Adrenal gland (tissue), 12 donors: ENCODE results near the gene TDRD10. TPM values are rescaled to one million over a fixed set of nuclear protein-coding genes. Genes with fewer than 3 reads are reported as not detected.

Experiments
- DNase-seq, 7 donors: peaks; one replicate each; pipeline ENCODE4 v3.0.0-alpha.2; 2019 to 2020
- H3K27ac ChIP-seq, 5 donors: fragments of 200-600 bp; sonication (generic) in 4 of 5; 1 replicate in 3 of 5; 2 replicates in 2 of 5; pipeline versions ENCODE4 v1.5.1 to v1.8.0; 2016 to 2020; ENCODE audit warnings: mild to moderate bottlenecking in 1 of 5
- H3K27me3 ChIP-seq: fragments of 200-600 bp; 2 replicates; pipeline ENCODE4 v1.8.0; 2021
- H3K36me3 ChIP-seq, 2 donors: fragments of 200-600 bp; replicated peaks in 1 of 2; 1 replicate in 1 of 2; 2 replicates in 1 of 2; pipeline versions ENCODE4 v1.5.1 to v1.8.0; 2018 to 2022
- H3K4me1 ChIP-seq, 2 donors: fragments of 200-600 bp; replicated peaks in 1 of 2; 1 replicate in 1 of 2; 2 replicates in 1 of 2; pipeline versions ENCODE4 v1.5.1 to v1.8.0; 2018 to 2021
- H3K4me3 ChIP-seq, 4 donors: fragments of 200-600 bp; sonication (generic) in 3 of 4; one replicate each; pipeline ENCODE4 v1.5.1; 2016 to 2018
- H3K9me3 ChIP-seq, 3 donors: fragments of 200-600 bp; sonication (generic) in 1 of 3; replicated peaks in 1 of 3; 1 replicate in 2 of 3; 2 replicates in 1 of 3; pipeline versions ENCODE4 v1.5.1 to v1.8.0; 2016 to 2021
- CTCF ChIP-seq, 6 experiments: fragments of 450-650 bp in 4 of 6; fragments of 200-600 bp in 2 of 6; sonication (generic) in 1 of 6; IDR thresholded peaks; 1 replicate in 5 of 6; 2 replicates in 1 of 6; pipeline versions ENCODE4 v1.5.1 to v1.8.0; 2016 to 2021; ENCODE audit warnings: antibody characterized with exemption in 6 of 6, mild to moderate bottlenecking in 2 of 6, moderate library complexity in 1 of 6
- POLR2A ChIP-seq, 2 donors: fragments of 450-650 bp; IDR thresholded peaks; one replicate each; pipeline ENCODE4 v1.6.1; 2017; ENCODE audit warnings: antibody characterized with exemption in 2 of 2, mild to moderate bottlenecking in 2 of 2, moderate library complexity in 1 of 2
- WGBS, 4 donors: extraction: QIAGEN DNeasy Blood & Tissue Kit in 2 of 4; methylation state at CpG; one replicate each; pipeline versions ENCODE4 v1.1.5 to v1.1.7; 2013 to 2017; 5-methylcytosine and 5-hydroxymethylcytosine counted together
- intact Hi-C, 2 donors: fragments of 100-400 bp; cut with DNase I; formaldehyde crosslinking; loops; one replicate each; pipeline versions ENCODE4 v1.14.1 to v1.15.0; 2022 to 2023
- polyA plus RNA-seq, 3 donors: library from polyadenylated mRNA; stranded (reverse); fragments of 200-250 nt in 2 of 3; fragments of 350-450 nt in 1 of 3; fragmentation: Illumina TruSeq in 1 of 3; extraction: RNeasy Lipid Tissue Mini Kit (QIAGEN cat#74804) in 1 of 3; gene quantifications; one replicate each; pipeline ENCODE4 v1.2.3, GENCODE V29; 2013 to 2014
- total RNA-seq, 9 donors: library from RNA; depleted of rRNA in 4 of 9; stranded (reverse); fragments of >200 nt in 4 of 9; fragments of 120-200 nt in 1 of 9; fragmentation: NEBNext Ultra II Directional in 1 of 9; extraction: Animal tissue kit (Norgen Biotek cat#: 25700) in 1 of 9; gene quantifications; one replicate each; pipeline versions ENCODE4 v1.1.0 to v1.2.4, GENCODE V29; 2013 to 2023
- donor health status: healthy with polysubstance abuse.
- donor health status: Bipolar disorder and iron deficiency.
- donor health status: DM: yes; HTN: yes; CAD: no.
- donor health status: DM: no; HTN: no; CAD: no.
- donor health status: DM: no; HTN: no; CAD: no.
- donor health status: DM: yes; HTN: yes; CAD: no.

Gene TDRD10
- total and polyA plus RNA-seq, 12 donors = 0.55 to 24.9 (median 3.6) TPM; not detected in 1

- H3K9me3 ChIP-seq = no peaks in the 10 kb centered on the region
- intact Hi-C loops = no loop called here
- DNase-seq = no peak
These were observed 48.1 kb downstream of the TDRD10 start for GRCh38 chr1:154550070-154550469.

GRCh38 chr1:154550657-154551056 lies 48.6 kb downstream of the TDRD10 start:
- TF ChIP-seq CTCF (IDR thresholded peaks at IDR 0.05) = no peak
- TF ChIP-seq POLR2A (IDR thresholded peaks at IDR 0.05) = no peak
- WGBS, 4 donors = 62 to 76% (median 71%) methylated on average over 4 to 6 of the region's 6 CpGs
- H3K4me3 ChIP-seq = no peak overlapping the region
- no peaks in the 10 kb centered on the region for H3K9me3 ChIP-seq
- intact Hi-C loops = no loop called here
- DNase-seq = no peak
- H3K27me3 ChIP-seq = no peaks in the 10 kb centered on the region
- H3K36me3 ChIP-seq = peaks cover 0 to 68% of the 10 kb centered on the region in 2 donors
- H3K27ac ChIP-seq = no peak overlapping the region
- peaks cover 8 to 24% of the 10 kb centered on the region in 2 donors for H3K4me1 ChIP-seq

More at GRCh38 chr1:154550070-154550469, 48.1 kb downstream of the TDRD10 start:
- Histone ChIP-seq H3K27me3 (no peaks in the 10 kb centered on the region), H3K4me3 (no peak overlapping the region), H3K4me1 (peaks cover 8 to 24% of the 10 kb centered on the region in 2 donors), H3K27ac (no peak overlapping the region), H3K36me3 (peaks cover 0 to 62% of the 10 kb centered on the region in 2 donors)
- TF ChIP-seq CTCF (IDR thresholded peaks at IDR 0.05) = no peak
- no peak for TF ChIP-seq POLR2A (IDR thresholded peaks at IDR 0.05)
- 68 to 77% (median 74%) methylated on average over 5 of the region's 5 CpGs for WGBS, 4 donors

- Histone ChIP-seq H3K27me3 (no peaks in the 10 kb centered on the region), H3K27ac (no peak overlapping the region), H3K4me1 (peaks cover 12 to 30% of the 10 kb centered on the region in 2 donors), H3K4me3 (no peak overlapping the region), H3K9me3 (no peaks in the 10 kb centered on the region), H3K36me3 (peaks cover 0 to 70% of the 10 kb centered on the region in 2 donors)
- DNase-seq = no peak
- TF ChIP-seq CTCF (IDR thresholded peaks at IDR 0.05) = no peak
- TF ChIP-seq POLR2A (IDR thresholded peaks at IDR 0.05) = no peak
- intact Hi-C loops = no loop called here
- 89 to 100% (median 94%) methylated on average over 1 to 4 of the region's 4 CpGs for WGBS, 4 donors
These were observed 49.5 kb downstream of the TDRD10 start for GRCh38 chr1:154551474-154551873.

- peaks cover 18 to 36% of the 10 kb centered on the region in 2 donors for H3K4me1 ChIP-seq
- H3K4me3 ChIP-seq = no peak overlapping the region
- TF ChIP-seq CTCF (IDR thresholded peaks at IDR 0.05) (no peak), POLR2A (IDR thresholded peaks at IDR 0.05) (no peak)
- peaks cover 0 to 70% of the 10 kb centered on the region in 2 donors for H3K36me3 ChIP-seq
- 76 to 97% (median 93%) methylated on average over 2 to 6 of the region's 6 CpGs for WGBS, 4 donors
- no peak for DNase-seq
- no peaks in the 10 kb centered on the region for H3K9me3 ChIP-seq
- H3K27ac ChIP-seq = no peak overlapping the region
- no peaks in the 10 kb centered on the region for H3K27me3 ChIP-seq
- intact Hi-C loops = no loop called here
These were observed 50.0 kb downstream of the TDRD10 start for GRCh38 chr1:154552036-154552435.
